HG03565 (cell line): Measurements from ENCODE around the gene TSNAX.

Experiments
- ATAC-seq: cut with Tn5 transposase; IDR thresholded peaks from one replicate; pipeline ENCODE4 v1.9.1; 2021; ENCODE audit warnings: mild to moderate bottlenecking, moderate library complexity; ENCODE audit not compliant: unreplicated experiment

TSNAX gene

DNA sequence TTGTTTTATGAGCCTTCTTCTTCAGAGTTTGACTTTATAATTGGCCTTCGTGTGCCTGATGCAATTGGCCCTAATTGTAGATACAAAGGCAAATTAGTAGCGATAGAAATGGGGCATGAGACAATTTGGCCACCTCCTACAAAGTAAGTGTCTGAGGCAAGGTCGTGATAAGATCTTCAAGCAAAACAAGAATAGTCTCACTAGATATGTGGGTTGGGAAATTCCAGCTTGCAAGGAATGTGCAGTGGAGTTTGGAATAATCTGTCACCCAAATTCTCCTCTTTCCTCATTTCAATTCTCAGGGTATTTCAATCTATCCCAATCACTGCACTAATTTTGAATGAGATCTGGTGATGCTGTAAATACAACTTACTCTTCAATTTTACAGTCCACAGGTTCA is 11.4 kb upstream of the TSNAX start:
- no peak for ATAC-seq

DNA sequence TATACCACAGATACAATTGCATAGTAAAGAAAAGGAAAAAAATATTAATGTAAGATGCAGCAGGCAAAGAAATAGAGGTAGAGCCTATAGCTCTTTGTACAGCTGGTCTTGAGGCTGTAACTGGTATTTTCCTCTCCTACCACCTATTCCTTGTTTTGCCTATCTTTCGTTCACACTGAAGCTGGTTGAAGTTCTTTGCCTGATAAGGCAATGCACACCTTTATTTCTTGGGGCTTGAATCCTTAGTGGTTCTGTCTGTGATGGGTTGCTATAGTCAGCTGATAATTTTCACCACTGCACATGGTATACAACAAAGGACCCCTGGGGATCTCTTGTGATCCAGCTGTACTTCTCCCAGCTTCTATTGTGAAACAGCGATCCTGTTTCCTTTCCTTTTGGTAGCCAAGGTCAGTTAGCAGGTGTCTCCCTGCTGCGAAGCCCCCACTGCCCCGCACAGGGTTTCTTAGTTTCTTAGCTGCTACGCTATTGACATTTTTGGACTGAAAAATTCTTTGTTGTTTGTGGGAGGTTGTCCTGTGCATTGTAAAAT is 9.9 kb upstream of the TSNAX start:
- no peak for ATAC-seq

- ATAC-seq = no peak
These were observed 9.3 kb upstream of the TSNAX start for GRCh38 chr1:231519166-231519565.

DNA sequence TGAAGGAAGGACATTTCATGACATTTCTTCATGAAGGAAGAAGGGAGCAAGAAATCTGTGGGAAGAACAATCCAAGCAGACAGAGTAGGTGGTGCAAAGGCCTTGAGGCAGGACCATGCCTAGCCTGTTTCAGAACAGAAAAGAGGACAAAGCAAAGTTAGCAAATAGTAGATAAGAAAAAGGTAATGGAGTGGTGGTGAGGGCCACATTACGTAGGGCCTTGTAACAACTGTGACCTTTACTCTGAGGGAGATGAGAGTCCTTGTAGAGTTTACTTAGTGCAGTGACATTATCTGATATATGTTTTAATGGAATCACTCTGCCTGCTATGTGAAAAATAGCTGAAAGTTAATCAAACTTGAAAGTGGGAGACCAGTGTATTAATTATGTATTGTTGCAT is 6.4 kb upstream of the TSNAX start:
- no peak for ATAC-seq

- ATAC-seq = no peak
These were observed 5.4 kb upstream of the TSNAX start for GRCh38 chr1:231522931-231523642.

- no peak for ATAC-seq
These were observed 4.7 kb upstream of the TSNAX start for GRCh38 chr1:231523816-231524215.

GRCh38 chr1:231526536-231526935 is 1.9 kb upstream of the TSNAX start:
- no peak for ATAC-seq

DNA sequence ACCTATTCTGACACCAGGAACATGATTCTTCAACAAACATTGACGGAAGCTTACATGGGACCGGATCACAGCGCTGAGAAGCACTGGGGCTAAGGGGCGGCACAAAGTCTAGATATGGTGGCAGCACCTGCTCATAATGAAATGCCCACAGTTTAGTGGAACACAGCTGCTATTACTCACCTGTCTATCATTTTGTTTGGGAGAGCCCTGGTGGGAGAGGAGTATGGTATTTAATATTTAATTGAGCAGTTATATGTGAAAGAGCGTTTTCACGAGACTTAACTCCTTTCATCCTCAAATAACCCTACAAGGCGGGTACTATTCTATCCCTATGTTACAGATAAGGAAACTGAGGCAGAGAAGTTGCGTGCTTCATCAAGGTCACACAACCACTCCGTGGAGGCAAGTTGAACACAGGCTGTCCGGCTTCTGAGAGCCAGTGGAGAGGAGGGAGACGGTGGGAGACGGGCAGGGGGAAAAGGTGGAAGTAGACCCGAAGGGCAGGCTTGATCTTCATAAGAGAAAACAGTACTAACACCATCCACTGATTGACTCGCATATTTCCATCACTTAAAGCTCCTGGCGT is 790 bp upstream of the TSNAX start:
- peak; percentile 5 for ATAC-seq

- no peak for ATAC-seq
These were observed 4.8 kb downstream of the TSNAX start for GRCh38 chr1:231533240-231533639.

GRCh38 chr1:231534703-231535159 is 6.3 kb downstream of the TSNAX start:
- ATAC-seq = no peak

- no peak for ATAC-seq
These were observed 7.6 kb downstream of the TSNAX start for GRCh38 chr1:231536099-231536498.

GRCh38 chr1:231540847-231541246 is 12.4 kb downstream of the TSNAX start:
- ATAC-seq = no peak

DNA sequence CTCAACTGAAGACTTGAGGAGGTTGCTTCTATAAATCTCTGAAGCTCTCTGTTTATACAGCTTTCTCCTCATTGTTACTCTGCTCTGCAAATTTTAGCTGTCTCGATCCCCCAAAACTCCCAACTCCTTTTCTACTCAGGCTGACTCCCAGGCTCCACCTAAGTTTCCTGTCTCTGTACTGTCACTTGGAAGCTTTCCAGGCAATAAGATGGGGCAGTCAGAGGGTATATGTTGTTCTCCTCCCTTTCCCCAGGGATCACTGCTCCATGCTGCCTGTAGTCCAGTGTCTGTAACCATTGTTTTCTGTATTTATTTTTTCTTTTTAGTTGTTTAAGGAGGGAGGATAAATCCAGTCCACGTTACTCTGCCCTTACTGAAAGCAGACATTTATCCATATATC is 13.4 kb downstream of the TSNAX start:
- ATAC-seq = no peak

DNA sequence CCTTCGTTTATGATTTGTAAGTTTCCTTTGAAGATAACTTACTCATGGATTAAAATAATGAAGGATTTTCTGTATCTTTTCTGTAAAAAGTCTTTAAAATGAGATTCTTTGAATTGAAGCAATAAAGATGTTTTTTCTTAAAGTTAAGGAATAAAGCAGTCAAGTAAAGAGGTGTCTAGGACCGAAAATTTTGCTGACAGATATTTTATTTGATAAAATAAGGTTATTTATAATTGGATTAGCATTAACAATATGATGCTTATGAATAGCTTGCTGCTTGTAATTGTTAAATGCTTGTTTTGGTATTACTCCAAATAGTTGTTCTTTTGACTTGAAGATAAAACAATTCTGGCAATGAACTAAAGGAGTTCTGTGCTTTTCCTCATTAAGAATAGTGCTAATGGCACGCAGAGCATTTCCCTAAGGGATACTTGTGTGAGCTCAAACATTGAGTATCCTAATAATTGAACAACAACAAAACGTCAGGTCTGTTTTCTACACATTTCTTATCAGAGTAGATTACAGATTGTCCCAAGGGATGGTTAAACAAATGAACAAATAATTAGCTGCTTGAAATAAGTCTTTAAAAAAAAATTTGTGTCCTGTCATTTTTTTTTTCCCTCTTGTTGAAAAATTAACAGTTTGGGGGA is 16.6 kb downstream of the TSNAX start:
- ATAC-seq = no peak

DNA sequence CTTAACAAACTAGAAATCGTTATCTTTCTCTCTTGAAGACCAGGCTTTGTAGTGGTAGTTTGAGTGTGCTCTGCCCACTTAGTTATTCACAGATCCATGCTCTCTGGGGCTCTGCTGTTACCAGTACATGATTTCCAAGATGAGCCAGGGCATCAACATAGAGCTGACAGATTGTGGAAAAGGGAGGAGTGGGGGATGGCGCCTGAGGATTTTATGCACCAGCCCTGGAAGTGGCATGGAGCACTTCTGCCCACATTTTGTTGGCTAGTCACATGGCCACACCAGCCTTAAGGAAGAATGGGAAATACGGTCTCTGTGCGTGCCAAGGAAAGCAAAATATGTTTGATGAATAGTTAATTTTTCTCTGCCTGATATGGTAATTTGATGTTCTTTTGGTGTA is 18.2 kb downstream of the TSNAX start:
- ATAC-seq = no peak

- no peak for ATAC-seq
These were observed 21.4 kb downstream of the TSNAX start for GRCh38 chr1:231549733-231550447.

DNA sequence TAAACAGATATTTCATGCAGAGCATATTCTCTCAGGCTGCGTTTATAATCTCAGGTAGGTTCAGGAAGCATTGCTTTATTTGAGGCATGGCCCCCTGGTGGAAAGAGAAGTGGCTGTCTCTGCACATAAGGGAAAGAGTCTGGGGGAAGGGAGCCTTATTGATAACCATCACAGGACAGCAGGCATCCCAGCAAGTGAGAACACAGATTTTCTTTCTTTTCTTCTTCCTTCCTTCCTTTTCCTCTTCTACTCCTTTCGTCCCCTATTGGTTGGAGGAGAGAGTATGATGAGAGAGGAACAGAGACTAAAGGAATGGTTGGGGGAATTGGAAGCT is 21.9 kb downstream of the TSNAX start:
- ATAC-seq = peak; percentile 46

DNA sequence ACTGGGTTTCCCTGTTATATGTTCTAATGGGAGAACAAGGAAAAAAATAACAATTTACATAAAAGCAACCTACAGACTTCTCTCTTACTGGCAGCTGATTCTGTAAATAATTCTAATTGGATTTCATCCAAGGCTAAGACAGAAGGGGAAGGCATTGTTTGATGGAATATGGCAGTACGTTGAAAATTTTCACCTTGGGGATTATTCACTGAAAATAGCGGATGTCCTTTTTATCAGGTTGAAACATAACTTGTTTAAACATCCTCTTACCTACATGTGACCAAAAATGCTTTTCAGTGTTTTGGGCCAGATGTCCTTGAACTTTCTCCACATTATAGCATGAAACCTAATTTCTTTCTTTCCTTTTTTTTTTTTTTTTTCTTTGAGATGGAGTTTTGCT is 24.9 kb downstream of the TSNAX start:
- ATAC-seq = no peak

- no peak for ATAC-seq
These were observed 26.5 kb downstream of the TSNAX start for GRCh38 chr1:231554969-231555368.

DNA sequence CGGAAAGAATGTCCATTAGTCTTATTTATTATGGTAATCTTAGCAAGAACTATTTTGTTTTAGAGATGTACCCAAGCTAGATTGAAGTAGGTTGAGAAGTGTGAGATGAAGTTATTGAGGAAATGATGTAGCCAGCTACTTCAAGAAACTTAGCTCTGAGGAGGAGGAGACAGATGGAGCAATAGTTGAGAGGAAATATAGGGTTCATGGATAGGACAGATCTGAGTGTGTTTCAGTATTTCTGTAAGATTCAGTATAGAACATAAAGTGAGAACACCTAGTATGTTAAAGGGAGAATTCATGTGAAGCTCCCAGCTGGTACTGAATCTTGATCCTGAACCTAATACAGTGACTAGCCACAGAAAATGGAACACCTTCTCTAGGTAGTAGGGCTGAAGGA is 28.9 kb downstream of the TSNAX start:
- ATAC-seq = no peak

DNA sequence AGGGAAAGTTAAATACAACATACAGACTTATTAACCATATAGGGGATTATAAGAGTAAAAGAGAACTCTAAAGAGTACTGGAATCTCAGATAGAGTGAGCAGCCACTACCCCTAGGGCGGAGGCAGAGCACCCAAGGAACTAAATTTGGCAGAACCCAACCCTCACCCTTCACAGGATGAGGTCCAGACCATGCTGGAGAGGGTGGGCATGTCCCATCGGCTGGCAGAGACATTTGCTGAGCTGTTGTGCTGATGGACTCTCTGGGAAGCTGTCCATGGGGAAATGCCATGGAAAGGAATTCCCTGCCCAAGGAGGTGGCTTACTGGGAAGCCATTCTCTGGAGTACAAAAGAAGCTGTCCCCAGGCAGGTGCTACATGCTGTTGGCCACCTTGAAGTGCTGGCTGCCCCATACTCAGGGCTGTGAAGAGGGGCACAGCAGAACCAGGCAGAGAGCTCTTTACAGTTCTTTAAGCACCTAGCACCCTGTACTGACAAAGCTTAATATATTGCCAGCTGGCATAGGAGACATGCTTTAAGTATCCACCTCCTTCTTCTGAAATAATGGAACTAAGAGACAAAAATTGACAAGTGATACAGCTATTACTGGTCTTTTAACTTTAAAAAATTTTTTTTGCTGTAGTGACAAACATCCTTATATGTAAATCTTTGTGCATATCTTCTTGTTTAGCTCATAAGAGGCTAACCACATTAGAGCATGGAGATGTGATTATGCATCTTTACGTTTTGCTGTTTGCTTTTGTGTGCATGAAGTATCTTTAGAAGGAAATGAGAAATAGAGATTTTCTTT is 29.6 kb downstream of the TSNAX start:
- ATAC-seq = no peak
